ENCODE measurements around the gene DDX10.

The DDX10 gene

DNA sequence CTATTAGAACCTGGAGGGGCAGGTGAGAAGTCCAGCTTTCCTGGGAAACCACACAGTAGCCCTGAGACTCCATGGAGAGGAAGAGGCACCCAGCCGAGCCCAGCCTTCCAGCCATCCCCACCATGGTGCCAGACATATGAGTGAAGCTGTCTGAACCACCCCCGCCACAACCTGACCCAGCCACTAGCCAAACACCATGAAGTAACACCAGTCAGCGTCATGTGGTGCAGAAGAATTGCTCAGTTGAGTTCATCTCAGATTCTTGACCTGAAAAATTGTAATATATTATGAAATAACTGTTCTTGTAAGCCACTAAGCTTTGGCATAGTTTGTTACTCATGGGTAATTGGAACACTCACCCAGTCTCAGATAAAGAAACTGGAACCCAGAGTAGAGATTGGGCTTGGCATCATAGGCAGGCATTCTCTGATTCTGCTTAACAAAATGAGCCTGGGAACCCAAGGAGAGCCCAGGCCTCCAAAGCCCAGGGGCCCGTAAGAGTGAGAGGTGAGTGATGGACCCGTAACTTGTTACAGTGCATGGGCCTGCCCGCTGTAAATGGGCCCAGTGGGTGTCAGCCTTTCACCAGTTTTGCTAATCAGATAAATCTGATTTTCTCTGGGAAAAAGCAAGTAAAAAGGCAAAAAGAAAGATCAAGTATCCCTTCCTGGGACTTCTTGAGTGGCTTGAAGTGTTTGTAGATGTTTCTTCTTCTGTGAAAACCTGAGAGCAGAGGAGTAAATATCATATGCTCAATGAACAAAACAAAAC lies 305.5 kb downstream of the DDX10 start:
- Mint-ChIP-seq H3K9me3 (no peaks in the 10 kb centered on the region), H3K27me3 (peaks cover 9% of the 10 kb centered on the region), H3K4me1 (no peaks in the 10 kb centered on the region), H3K27ac (no peak overlapping the region), H3K36me3 (no peaks in the 10 kb centered on the region), H3K4me3 (no peak overlapping the region)
- no peak for ATAC-seq

DNA sequence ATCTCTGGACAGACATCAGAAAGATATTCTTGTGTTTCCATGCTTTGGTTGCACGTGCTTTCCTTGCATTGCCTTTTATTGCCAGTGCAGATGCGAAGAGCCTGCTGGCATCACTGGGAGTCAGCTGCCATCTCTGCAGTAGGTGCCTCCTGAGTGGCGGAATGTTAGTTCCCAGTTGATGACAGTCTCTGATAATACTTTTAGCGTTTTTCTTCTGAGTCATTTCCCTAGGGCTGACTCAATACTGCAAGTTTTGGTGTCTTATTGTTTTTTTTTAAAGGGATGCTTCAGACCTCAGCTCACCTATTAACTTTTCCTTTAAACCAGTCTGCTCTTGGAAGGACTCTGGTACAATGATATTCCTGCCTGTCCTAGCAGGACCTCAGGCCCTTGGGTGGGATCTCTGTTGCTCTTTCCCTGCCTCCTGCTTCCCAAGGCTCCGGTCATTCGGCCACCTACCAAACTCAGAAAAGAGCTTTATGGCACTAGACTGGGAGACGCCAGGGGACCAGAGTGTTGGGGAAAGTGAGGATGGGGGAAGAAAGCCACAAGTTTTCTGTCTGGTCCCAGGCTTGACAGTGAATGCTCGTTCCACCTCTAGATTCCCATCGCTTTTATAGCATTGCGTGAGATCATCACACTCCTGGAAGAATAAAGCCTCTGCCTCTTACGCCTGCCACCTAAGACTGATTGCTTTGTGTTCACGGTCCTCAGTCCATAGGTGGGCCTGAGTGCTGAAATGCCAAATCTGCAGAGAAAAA lies 308.7 kb downstream of the DDX10 start:
- no peaks in the 10 kb centered on the region for H3K4me1 Mint-ChIP-seq
- no peak overlapping the region for H3K27ac Mint-ChIP-seq
- H3K9me3 Mint-ChIP-seq = no peaks in the 10 kb centered on the region
- no peaks in the 10 kb centered on the region for H3K36me3 Mint-ChIP-seq
- H3K27me3 Mint-ChIP-seq = peaks cover 9% of the 10 kb centered on the region
- no peak overlapping the region for H3K4me3 Mint-ChIP-seq
- ATAC-seq = no peak

DNA sequence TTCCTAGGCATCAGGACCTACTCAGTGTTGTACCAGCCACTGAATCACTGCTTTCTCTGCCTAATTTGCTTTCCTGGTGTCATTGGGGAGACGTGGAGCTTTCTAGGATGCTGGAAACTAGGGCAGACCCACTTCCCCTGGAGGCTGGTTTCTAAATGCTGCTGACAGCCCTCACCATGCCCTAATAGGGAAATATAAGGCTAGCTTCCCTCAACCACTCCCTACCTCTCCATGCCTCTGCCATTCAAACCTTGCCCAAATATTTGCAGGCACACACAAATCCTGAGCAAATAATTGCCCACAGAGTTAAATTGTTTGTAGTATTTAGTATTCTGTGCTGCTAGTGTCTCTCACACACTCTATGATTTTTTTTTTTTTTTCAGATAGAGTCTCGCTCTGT lies 310.2 kb downstream of the DDX10 start:
- H3K9me3 Mint-ChIP-seq = peaks cover 2% of the 10 kb centered on the region
- no peak for ATAC-seq
- no peaks in the 10 kb centered on the region for H3K36me3 Mint-ChIP-seq
- H3K27ac Mint-ChIP-seq = no peak overlapping the region
- H3K4me3 Mint-ChIP-seq = no peak overlapping the region
- no peaks in the 10 kb centered on the region for H3K4me1 Mint-ChIP-seq
- H3K27me3 Mint-ChIP-seq = peaks cover 9% of the 10 kb centered on the region

DNA sequence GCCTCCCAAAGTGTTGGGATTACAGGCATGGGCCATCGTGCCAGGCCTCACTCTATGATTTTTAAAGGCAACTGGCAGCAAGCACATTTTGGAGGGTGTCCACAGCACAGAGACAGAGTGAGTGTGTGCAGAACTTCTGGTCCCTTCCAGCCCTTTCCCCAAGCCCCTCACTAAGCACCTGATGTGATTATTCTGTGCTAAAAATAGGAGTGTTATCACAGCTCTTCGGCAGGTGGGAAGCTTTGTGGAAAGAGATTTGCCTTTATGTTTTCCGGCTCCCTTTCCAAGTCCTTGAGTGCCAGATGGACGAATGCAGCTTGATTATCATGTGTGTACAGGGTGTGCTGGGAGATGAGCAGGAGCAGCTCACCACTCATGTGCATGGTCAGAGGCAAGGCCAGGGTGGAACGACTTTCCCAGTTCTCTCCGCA lies 310.8 kb downstream of the DDX10 start:
- Mint-ChIP-seq H3K36me3 (no peaks in the 10 kb centered on the region), H3K4me3 (no peak overlapping the region), H3K27ac (no peak overlapping the region), H3K9me3 (peaks cover 2% of the 10 kb centered on the region), H3K4me1 (no peaks in the 10 kb centered on the region), H3K27me3 (peaks cover 9% of the 10 kb centered on the region)
- no peak for ATAC-seq

DNA sequence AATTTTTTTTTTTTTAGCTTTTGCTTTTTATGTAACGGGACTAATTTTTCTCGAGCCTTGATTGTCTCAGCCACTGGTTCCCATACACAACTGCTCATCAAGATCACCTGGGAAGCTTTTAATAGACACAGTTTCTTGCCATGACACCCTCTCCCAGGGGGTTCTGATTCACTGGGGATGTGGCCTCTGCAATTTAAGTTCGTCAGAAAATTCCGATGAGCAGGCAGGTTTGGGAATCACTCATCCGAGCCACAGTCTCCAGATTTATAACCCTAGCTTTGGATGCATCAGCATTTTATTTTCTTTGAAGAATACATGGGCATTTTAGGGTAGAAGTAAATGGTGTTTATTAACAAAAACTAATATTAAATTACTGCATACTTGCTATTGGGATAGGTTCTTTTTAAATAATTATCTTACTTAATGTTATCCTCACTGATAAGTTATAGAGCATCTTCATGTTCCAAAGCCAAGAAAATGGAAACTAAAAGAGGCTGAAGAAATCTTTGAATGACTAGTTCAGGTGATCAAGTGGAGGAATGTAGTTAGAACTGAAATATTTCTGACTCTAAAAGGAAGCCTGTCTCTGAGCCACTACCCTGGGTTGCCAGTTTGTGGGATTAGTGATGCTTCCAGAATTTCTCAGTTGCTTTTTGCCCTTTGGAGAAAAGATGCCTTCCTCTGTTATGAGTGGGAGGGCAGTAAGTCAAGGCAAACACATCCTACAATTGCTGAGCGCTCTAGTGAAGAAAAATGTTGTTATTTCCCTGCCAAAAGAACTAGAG lies 319.0 kb downstream of the DDX10 start:
- Mint-ChIP-seq H3K4me1 (no peaks in the 10 kb centered on the region), H3K27me3 (no peaks in the 10 kb centered on the region), H3K4me3 (no peak overlapping the region), H3K36me3 (no peaks in the 10 kb centered on the region), H3K9me3 (peaks cover 2% of the 10 kb centered on the region), H3K27ac (no peak overlapping the region)
- no peak for ATAC-seq

DNA sequence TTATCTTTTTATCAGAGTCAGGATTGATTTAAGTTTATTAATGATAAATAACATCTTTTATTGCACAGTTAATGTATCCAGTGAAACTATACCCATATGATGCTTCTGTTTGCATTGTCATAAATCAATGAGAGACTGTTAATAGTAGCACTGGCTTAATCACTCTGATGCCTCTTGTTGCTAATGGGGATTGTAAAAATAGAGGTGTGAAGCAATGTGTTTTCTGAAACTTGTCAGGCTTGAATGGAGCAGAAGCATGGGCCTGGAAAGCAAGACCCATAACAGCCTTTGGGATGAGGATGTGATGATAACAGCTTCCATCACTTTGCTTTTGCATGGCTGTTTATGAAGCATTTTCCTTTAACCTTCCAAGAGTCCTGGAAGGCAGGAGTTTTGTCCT lies 319.7 kb downstream of the DDX10 start:
- no peaks in the 10 kb centered on the region for H3K36me3 Mint-ChIP-seq
- no peak overlapping the region for H3K4me3 Mint-ChIP-seq

DNA sequence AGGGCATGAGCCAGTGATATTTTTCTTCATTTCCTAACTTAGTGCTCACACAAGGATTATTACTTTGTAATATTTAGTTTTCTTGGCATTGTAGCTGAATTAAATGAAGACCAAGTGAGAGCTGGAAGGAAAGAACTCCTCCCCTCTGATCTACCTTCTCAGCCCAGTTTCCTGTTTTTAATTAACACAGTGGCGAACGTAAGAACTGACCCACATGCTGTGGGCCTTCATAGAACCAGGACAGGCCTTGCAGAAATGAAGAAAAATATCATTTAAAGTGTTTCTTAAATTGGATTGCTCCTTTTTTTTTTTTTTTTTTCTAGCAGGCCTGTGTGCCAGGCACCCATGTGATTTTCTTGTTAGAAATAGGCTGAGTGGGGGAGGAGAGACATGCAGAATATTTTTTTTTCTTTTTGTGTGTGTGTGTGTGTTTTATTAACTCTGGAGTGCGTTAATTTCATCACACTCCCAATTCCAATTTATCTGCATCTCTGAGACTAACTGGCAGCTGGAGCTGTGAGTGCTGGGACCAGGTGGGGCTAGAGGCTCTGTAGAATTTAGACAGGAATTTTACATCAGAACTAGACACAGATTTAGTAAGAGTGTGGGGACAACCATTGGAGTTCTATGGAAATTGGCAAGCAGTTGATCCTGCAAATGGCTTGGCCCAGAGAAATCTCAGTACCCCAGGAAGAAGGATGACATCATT lies 320.5 kb downstream of the DDX10 start:
- Mint-ChIP-seq H3K4me1 (no peaks in the 10 kb centered on the region), H3K27me3 (no peaks in the 10 kb centered on the region)

More for the DNA sequence above, 319.7 kb downstream of the DDX10 start:
- H3K27ac Mint-ChIP-seq = no peak overlapping the region
- H3K9me3 Mint-ChIP-seq = peaks cover 5% of the 10 kb centered on the region
- no peaks in the 10 kb centered on the region for H3K4me1 Mint-ChIP-seq
- ATAC-seq = no peak
- no peaks in the 10 kb centered on the region for H3K27me3 Mint-ChIP-seq

DNA sequence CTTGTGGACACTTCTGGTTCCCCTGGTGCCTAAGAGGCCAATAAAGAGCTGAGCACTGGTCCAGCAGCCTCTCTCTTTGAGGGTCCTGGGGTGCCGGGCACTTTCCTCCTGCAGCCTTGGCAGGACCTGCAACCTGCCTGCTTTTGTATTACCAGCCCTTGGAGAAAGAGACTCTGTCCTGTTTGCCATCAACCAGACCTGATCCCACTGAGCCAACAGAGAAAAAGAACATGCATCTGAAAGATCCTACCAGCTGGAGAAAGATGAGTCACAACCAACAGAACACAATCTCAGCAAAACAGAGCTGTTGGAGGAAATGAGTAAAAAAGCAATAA lies 321.0 kb downstream of the DDX10 start:
- Mint-ChIP-seq H3K4me1 (no peaks in the 10 kb centered on the region), H3K9me3 (peaks cover 2% of the 10 kb centered on the region), H3K27ac (no peak overlapping the region), H3K4me3 (no peak overlapping the region), H3K27me3 (no peaks in the 10 kb centered on the region), H3K36me3 (no peaks in the 10 kb centered on the region)
- no peak for ATAC-seq

More for the DNA sequence above, 320.5 kb downstream of the DDX10 start:
- peaks cover 2% of the 10 kb centered on the region for H3K9me3 Mint-ChIP-seq
- H3K36me3 Mint-ChIP-seq = no peaks in the 10 kb centered on the region
- no peak overlapping the region for H3K4me3 Mint-ChIP-seq
- no peak for ATAC-seq
- no peak overlapping the region for H3K27ac Mint-ChIP-seq

Data from stimulated activated memory B cell treated with anti-CD40 and anti-IgM and Interleukin-4, amounts not matched to agents 10 μg/mL and 1 μg/mL and 100 μg/mL, for 72 hours (primary cell).